B cell (primary cell): ENCODE measurements around the gene NPFF. TPM values are rescaled to one million over a fixed set of nuclear protein-coding genes. Genes with fewer than 3 reads are reported as not detected.

ENCODE experiments used
- ATAC-seq: fragments of 200-7000 bp; cut with Tn5 transposase; one replicate; pipeline ENCODE4 v1.10.0; 2021; ENCODE audit warnings: low read depth, mild to moderate bottlenecking, moderate number of reproducible peaks, moderate library complexity
- CTCF ChIA-PET: fragments of 350-600 bp; sonication (Branson Sonifier 250); formaldehyde crosslinking; loops from one replicate; lab custom pipeline; 2021; ENCODE audit warnings: antibody characterized with exemption, inconsistent platforms; lab: Charles Lee
- POLR2A ChIA-PET: fragments of 350-600 bp; sonication (Branson Sonifier 250); formaldehyde crosslinking; loops from one replicate; lab custom pipeline; 2021; ENCODE audit warnings: antibody characterized with exemption; lab: Charles Lee
- DNase-seq: peaks from one replicate; pipeline ENCODE4 v3.0.0; 2013
- H2AFZ ChIP-seq: 2 replicates; pipeline ENCODE4 v1.6.1; 2012; ENCODE audit warnings: mild to moderate bottlenecking, low read depth, low read length; ENCODE audit not compliant: insufficient read depth, poor library complexity, severe bottlenecking
- H3K27ac ChIP-seq, 2 donors: 1 replicate in 1 of 2; 2 replicates in 1 of 2; pipeline ENCODE4 v1.5.1; 2012 to 2013; ENCODE audit warnings: low read length in 2 of 2, mild to moderate bottlenecking in 2 of 2, moderate library complexity in 1 of 2
- H3K27me3 ChIP-seq, 4 experiments: fragments of 200-600 bp in 1 of 4; sonication (generic) in 1 of 4; replicated peaks in 1 of 4; 1 replicate in 2 of 4; 2 replicates in 2 of 4; pipeline versions ENCODE4 v1.6.1 to v1.7.0; 2013 to 2016; ENCODE audit warnings: low read length in 3 of 4, mild to moderate bottlenecking in 2 of 4, mixed read lengths in 1 of 4, moderate library complexity in 1 of 4; ENCODE audit not compliant: insufficient read depth in 4 of 4, control insufficient read depth in 3 of 4; ENCODE audit errors: control extremely low read depth in 1 of 4
- H3K36me3 ChIP-seq, 2 experiments: replicated peaks in 1 of 2; 1 replicate in 1 of 2; 2 replicates in 1 of 2; pipeline versions ENCODE4 v1.6.1 to v1.7.1; 2013; ENCODE audit warnings: low read length in 1 of 2; ENCODE audit not compliant: insufficient read depth in 2 of 2, control insufficient read depth in 1 of 2; ENCODE audit errors: control extremely low read depth in 1 of 2, extremely low read depth in 1 of 2
- H3K4me1 ChIP-seq, 2 donors: fragments of 200-600 bp in 1 of 2; sonication (generic) in 1 of 2; 1 replicate in 1 of 2; 2 replicates in 1 of 2; pipeline versions ENCODE4 v1.5.1 to v1.6.1; 2013 to 2017; ENCODE audit warnings: low read length in 2 of 2; ENCODE audit not compliant: control insufficient read depth in 2 of 2, insufficient read depth in 2 of 2
- H3K4me2 ChIP-seq: replicated peaks from 2 replicates; pipeline ENCODE3; 2012; ENCODE audit warnings: mild to moderate bottlenecking, low read depth, low read length; ENCODE audit not compliant: poor library complexity, severe bottlenecking
- H3K4me3 ChIP-seq, 5 experiments: fragments of 200-600 bp in 1 of 5; sonication (generic) in 1 of 5; 1 replicate in 3 of 5; 2 replicates in 2 of 5; pipeline versions ENCODE4 v1.5.1 to v1.7.0; 2011 to 2016; ENCODE audit warnings: low read length in 4 of 5, mild to moderate bottlenecking in 4 of 5, low read depth in 2 of 5, control low read depth in 1 of 5, moderate library complexity in 1 of 5; ENCODE audit not compliant: insufficient read depth in 1 of 5; ENCODE audit errors: control extremely low read depth in 1 of 5, extremely low read depth in 1 of 5
- H3K79me2 ChIP-seq: fragments of 200-600 bp; sonication (generic); one replicate; pipeline ENCODE4 v1.6.0; 2016; ENCODE audit warnings: low read length; ENCODE audit not compliant: control insufficient read depth, insufficient read depth
- H3K9ac ChIP-seq: fragments of 200-600 bp; sonication (generic); 2 replicates; pipeline ENCODE4 v1.6.1; 2017; ENCODE audit warnings: mild to moderate bottlenecking, low read length, moderate library complexity
- H3K9me3 ChIP-seq, 3 donors: one replicate each; pipeline versions ENCODE4 v1.6.1 to v1.7.1; 2013; ENCODE audit warnings: low read length in 2 of 3; ENCODE audit not compliant: control insufficient read depth in 2 of 3, insufficient read depth in 1 of 3; ENCODE audit errors: control extremely low read depth in 1 of 3
- H4K20me1 ChIP-seq: 2 replicates; pipeline ENCODE4 v1.6.0; 2012; ENCODE audit warnings: mild to moderate bottlenecking, low read length; ENCODE audit not compliant: insufficient read depth, control insufficient read depth, poor library complexity, severe bottlenecking
- H3K27ac Mint-ChIP-seq: one replicate; pipeline ENCODE4 v1.8.0; 2021; ENCODE audit warnings: mixed read lengths
- H3K27me3 Mint-ChIP-seq: one replicate; pipeline ENCODE4 v1.8.0; 2021; ENCODE audit warnings: mixed read lengths
- H3K4me1 Mint-ChIP-seq: one replicate; pipeline ENCODE4 v1.8.0; 2021; ENCODE audit warnings: mixed read lengths
- H3K4me3 Mint-ChIP-seq: one replicate; pipeline ENCODE4 v1.8.0; 2021; ENCODE audit warnings: mixed read lengths
- H3K9me3 Mint-ChIP-seq: one replicate; pipeline ENCODE4 v1.8.0; 2022; ENCODE audit warnings: mixed read lengths; ENCODE audit not compliant: insufficient read depth
- CTCF ChIP-seq: fragments of 200-600 bp; IDR thresholded peaks from one replicate; pipeline ENCODE4 v1.8.0; 2022; ENCODE audit warnings: antibody characterized with exemption, mild to moderate bottlenecking
- EZH2 ChIP-seq: IDR thresholded peaks from 2 replicates; pipeline ENCODE4 v1.6.1; 2012; ENCODE audit warnings: borderline replicate concordance, low read depth, mild to moderate bottlenecking, moderate library complexity, low read length; ENCODE audit not compliant: insufficient read depth, poor library complexity, severe bottlenecking
- WGBS: methylation state at CpG from one replicate; pipeline ENCODE4 v1.1.5; 2013; ENCODE audit warnings: missing lambda C conversion rate; ENCODE audit not compliant: insufficient coverage; 5-methylcytosine and 5-hydroxymethylcytosine counted together
- intact Hi-C: fragments of 100-400 bp; cut with micrococcal nuclease; formaldehyde crosslinking; loops from one replicate; pipeline ENCODE4 v1.10.0; 2022
- polyA plus RNA-seq: library from polyadenylated mRNA; depleted of rRNA; stranded (reverse); fragments of >200 nt; gene quantifications from 2 replicates; pipeline ENCODE4 v1.2.3, GENCODE V29; 2012
- total RNA-seq, 2 donors: library from RNA; stranded (reverse); fragments of 120-200 nt in 1 of 2; gene quantifications; 1 replicate in 1 of 2; 2 replicates in 1 of 2; pipeline versions ENCODE4 v1.2.3 to v1.2.4, GENCODE V29; 2013 to 2022

The NPFF gene
- total and polyA plus RNA-seq, 2 donors (not counting 1 experiment from before 2014, with no cell fraction given): 0.34 TPM; not detected in 1

- H3K4me3 ChIP-seq: no peak overlapping the region
- Mint-ChIP-seq H3K9me3 (no peaks in the 10 kb centered on the region), H3K4me1 (peaks cover 4% of the 10 kb centered on the region), H3K4me3 (no peak overlapping the region), H3K27ac (peak overlapping the region; percentile 70), H3K27me3 (no peaks in the 10 kb centered on the region)
- H3K27me3 ChIP-seq: no peaks in the 10 kb centered on the region
- no peak for ATAC-seq
- ChIA-PET CTCF (interaction anchor here (2.6 to 3.6 kb wide), 2 partner anchors 8 to 26 kb away, joined by 12 to 29 read pairs; no protein-coding TSS in a partner anchor), POLR2A (interaction anchor here (1.1 kb wide), 1 partner anchor 18 kb away, joined by 3 read pairs; the partner anchor contains the start of gene TARBP2)
- no peak overlapping the region for H3K4me2 ChIP-seq
- TF ChIP-seq EZH2: no peak
- TF ChIP-seq CTCF: no peak
- 87% methylated on average over 6 of the region's 9 CpGs for WGBS
- H3K9me3 ChIP-seq: no peaks in the 10 kb centered on the region
- H3K9ac ChIP-seq: no peak overlapping the region
- intact Hi-C loops: no loop called here
- no peak overlapping the region for H2AFZ ChIP-seq
- H3K36me3 ChIP-seq: peaks cover 0 to 64% of the 10 kb centered on the region in 2 experiments
- peak overlapping the region in 1 of 2 donors; percentile 25 for H3K27ac ChIP-seq
- H4K20me1 ChIP-seq: peaks cover 44% of the 10 kb centered on the region
- no peaks in the 10 kb centered on the region for H3K79me2 ChIP-seq
- DNase-seq: peak; percentile 46
- H3K4me1 ChIP-seq: no peaks in the 10 kb centered on the region
Measured at GRCh38 chr12:53483225-53483978, 23.9 kb downstream of the NPFF start.

GRCh38 chr12:53482626-53483168, 24.6 kb downstream of the NPFF start:
- intact Hi-C loops: no loop called here
- ATAC-seq (no peak), DNase-seq (no peak)
- TF ChIP-seq CTCF: no peak
- Mint-ChIP-seq H3K27ac (no peak overlapping the region), H3K4me3 (no peak overlapping the region), H3K9me3 (no peaks in the 10 kb centered on the region), H3K27me3 (no peaks in the 10 kb centered on the region), H3K4me1 (peaks cover 4% of the 10 kb centered on the region)
- H3K27ac ChIP-seq: no peak overlapping the region
- peaks cover 51% of the 10 kb centered on the region for H4K20me1 ChIP-seq
- H3K27me3 ChIP-seq: no peaks in the 10 kb centered on the region
- no peak overlapping the region for H2AFZ ChIP-seq
- no peaks in the 10 kb centered on the region for H3K9me3 ChIP-seq
- no peak overlapping the region for H3K4me2 ChIP-seq
- H3K4me3 ChIP-seq: no peak overlapping the region
- CTCF ChIA-PET: interaction anchor here (1.5 to 3.6 kb wide), 3 partner anchors 9 to 159 kb away, joined by 4 to 29 read pairs (median 12); no protein-coding TSS in a partner anchor
- WGBS: 96% methylated on average over 15 of the region's 18 CpGs
- no peaks in the 10 kb centered on the region for H3K4me1 ChIP-seq
- POLR2A ChIA-PET: interaction anchor here (1.1 kb wide), 1 partner anchor 18 kb away, joined by 3 read pairs; the partner anchor contains the start of gene TARBP2
- H3K79me2 ChIP-seq: no peaks in the 10 kb centered on the region
- no peak overlapping the region for H3K9ac ChIP-seq
- peaks cover 0 to 66% of the 10 kb centered on the region in 2 experiments for H3K36me3 ChIP-seq
